NT2/D1 (cell line): ENCODE measurements around the gene SCN3B.

Experiments
- SUZ12 ChIP-seq: IDR thresholded peaks from 2 replicates; pipeline ENCODE4 v1.6.1; 2011; ENCODE audit not compliant: insufficient read length, insufficient read depth; ENCODE audit errors: extremely low read depth
- YY1 ChIP-seq: IDR thresholded peaks from 2 replicates; pipeline ENCODE4 v1.6.1; 2011; ENCODE audit not compliant: insufficient read length, insufficient read depth

DNA sequence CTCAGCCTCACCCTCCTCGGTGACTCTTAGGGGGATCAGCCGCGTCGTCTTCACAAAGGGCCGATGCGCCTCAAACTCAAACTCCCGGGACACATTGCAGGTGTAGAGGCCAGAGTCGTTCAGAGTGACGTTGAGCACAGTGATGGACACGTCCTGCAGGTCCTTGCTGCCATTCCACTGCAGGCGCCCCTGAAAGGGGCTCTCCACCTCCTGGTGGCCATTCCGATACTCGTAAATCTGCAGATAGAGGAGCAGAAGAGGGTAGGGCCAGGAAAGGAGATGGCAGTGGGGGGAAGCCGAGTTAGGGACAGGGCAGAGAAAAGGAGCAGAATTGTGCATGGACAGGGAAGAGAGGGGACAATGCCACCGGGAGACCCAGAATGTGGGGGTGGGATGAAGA, 12.0 kb downstream of the SCN3B start:
- no peak for TF ChIP-seq SUZ12
- TF ChIP-seq YY1, result no peak
